ENCODE measurements around the gene NPHP3. TPM values are rescaled to one million over a fixed set of nuclear protein-coding genes. Genes with fewer than 3 reads are reported as not detected.

Gene NPHP3
- total RNA-seq, 1 experiment from 2014 or later, result 10.8 TPM

- Histone ChIP-seq H3K9ac (ENCODE audit: extremely low read depth, insufficient read length, low read length) (no peak overlapping the region), H4K91ac (ENCODE audit: insufficient read length, low read depth, low read length) (no peak overlapping the region), H2AK5ac (ENCODE audit: insufficient read length, low read length) (no peak overlapping the region), H3K23me2 (ENCODE audit: insufficient read length, low read depth, low read length, poor library complexity, severe bottlenecking) (no peaks in the 10 kb centered on the region), H3K4ac (ENCODE audit: low read depth, low read length) (no peak overlapping the region), H2BK5ac (ENCODE audit: insufficient read length, low read length) (no peak overlapping the region), H3K79me2 (ENCODE audit: insufficient read depth, low read length) (no peaks in the 10 kb centered on the region), H4K8ac (replicated peaks; ENCODE audit: insufficient read length, low read depth, low read length) (no peak overlapping the region), H3K18ac (ENCODE audit: insufficient read length, low read depth, low read length) (no peak overlapping the region), H2BK12ac (ENCODE audit: insufficient read length, low read depth, low read length) (no peak overlapping the region), H3K14ac (ENCODE audit: insufficient read depth, low read length) (no peak overlapping the region), H3K4me1 (ENCODE audit: insufficient read depth, low read length) (no peaks in the 10 kb centered on the region), H3K27me3 (ENCODE audit: insufficient read depth, low read length) (no peaks in the 10 kb centered on the region), H3K4me2 (ENCODE audit: insufficient read depth, insufficient read length, low read length) (no peak overlapping the region), H3K56ac (ENCODE audit: insufficient read length, low read depth, low read length) (no peak overlapping the region), H3T11ph (ENCODE audit: low read length) (no peak overlapping the region), H2BK15ac (ENCODE audit: low read depth, low read length) (no peak overlapping the region), H4K20me1 (ENCODE audit: control insufficient read depth, insufficient read depth, insufficient read length) (no peaks in the 10 kb centered on the region), H4K5ac (ENCODE audit: insufficient read length, low read depth, low read length) (no peak overlapping the region), H3K27ac (ENCODE audit: insufficient read length, low read depth, low read length) (no peak overlapping the region), H3K23ac (ENCODE audit: insufficient read length, low read depth, low read length) (no peak overlapping the region), H2AFZ (ENCODE audit: low read length) (no peak overlapping the region), H2BK120ac (ENCODE audit: low read depth, low read length, poor library complexity, severe bottlenecking) (no peak overlapping the region), H3K79me1 (ENCODE audit: insufficient read depth, low read depth, low read length, poor library complexity, severe bottlenecking) (no peaks in the 10 kb centered on the region), H3K9me3 (ENCODE audit: control insufficient read depth, low read depth, low read length) (no peaks in the 10 kb centered on the region), H2BK20ac (ENCODE audit: low read depth, low read length, poor library complexity, severe bottlenecking) (no peak overlapping the region)
- WGBS (ENCODE audit: extremely low coverage, insufficient read length, low lambda C conversion rate), result no CpG with 5 or more reads among the region's 1 CpG
- Mint-ChIP-seq H3K4me3 (no peak overlapping the region), H3K36me3 (ENCODE audit: insufficient read depth in 1 of 3, low read depth in 3 of 3) (peaks cover 0 to 4% (median 0%) of the 10 kb centered on the region in 3 experiments; a peak in 1 of 7 replicates), H3K9me3 (no peaks in the 10 kb centered on the region), H3K4me1 (no peaks in the 10 kb centered on the region), H3K27me3 (ENCODE audit: low read depth) (no peaks in the 10 kb centered on the region), H3K27ac (no peak overlapping the region)
- TF ChIP-seq CTCF (conservative IDR thresholded peaks at IDR 0.05), result no peak
- no peak for DNase-seq
Measured at GRCh38 chr3:132645058-132645457, 77.2 kb downstream of the NPHP3 start.

Measured in H9 (cell line).